ENCODE results near the gene ANXA1.

ANXA1 gene

DNA sequence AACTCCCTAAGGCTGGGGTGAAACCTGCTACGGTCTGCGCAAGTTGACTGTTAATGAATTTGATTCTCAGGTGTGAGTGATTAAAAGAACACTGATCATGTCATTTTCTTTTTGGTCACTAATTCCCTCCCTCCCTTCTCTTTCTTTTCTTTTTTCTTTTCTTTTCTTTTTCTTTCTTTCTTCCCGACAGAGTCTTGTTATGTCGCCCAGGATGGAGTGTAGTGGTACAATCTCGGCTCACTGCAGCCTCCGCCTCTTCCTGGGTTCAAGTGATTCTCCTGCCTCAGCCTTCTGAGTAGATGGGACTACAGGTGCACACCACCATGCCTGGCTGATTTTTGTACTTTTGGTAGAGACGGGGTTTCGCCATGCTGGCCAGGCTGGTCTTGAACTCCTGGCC lies 2.6 kb downstream of the ANXA1 start:
- Histone ChIP-seq H3K36me3 (no peaks in the 10 kb centered on the region), H3K9me3 (no peaks in the 10 kb centered on the region), H3K4me1 (no peaks in the 10 kb centered on the region), H3K27me3 (no peaks in the 10 kb centered on the region), H3K4me3 (ENCODE audit: low read depth, low read length) (no peak overlapping the region)
- DNase-seq: no peak
- TF ChIP-seq, protein P1, sequence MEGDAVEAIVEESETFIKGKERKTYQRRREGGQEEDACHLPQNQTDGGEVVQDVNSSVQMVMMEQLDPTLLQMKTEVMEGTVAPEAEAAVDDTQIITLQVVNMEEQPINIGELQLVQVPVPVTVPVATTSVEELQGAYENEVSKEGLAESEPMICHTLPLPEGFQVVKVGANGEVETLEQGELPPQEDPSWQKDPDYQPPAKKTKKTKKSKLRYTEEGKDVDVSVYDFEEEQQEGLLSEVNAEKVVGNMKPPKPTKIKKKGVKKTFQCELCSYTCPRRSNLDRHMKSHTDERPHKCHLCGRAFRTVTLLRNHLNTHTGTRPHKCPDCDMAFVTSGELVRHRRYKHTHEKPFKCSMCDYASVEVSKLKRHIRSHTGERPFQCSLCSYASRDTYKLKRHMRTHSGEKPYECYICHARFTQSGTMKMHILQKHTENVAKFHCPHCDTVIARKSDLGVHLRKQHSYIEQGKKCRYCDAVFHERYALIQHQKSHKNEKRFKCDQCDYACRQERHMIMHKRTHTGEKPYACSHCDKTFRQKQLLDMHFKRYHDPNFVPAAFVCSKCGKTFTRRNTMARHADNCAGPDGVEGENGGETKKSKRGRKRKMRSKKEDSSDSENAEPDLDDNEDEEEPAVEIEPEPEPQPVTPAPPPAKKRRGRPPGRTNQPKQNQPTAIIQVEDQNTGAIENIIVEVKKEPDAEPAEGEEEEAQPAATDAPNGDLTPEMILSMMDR (IDR thresholded peaks at IDR 0.05; ENCODE audit: low read depth, low read length): no peak

DNA sequence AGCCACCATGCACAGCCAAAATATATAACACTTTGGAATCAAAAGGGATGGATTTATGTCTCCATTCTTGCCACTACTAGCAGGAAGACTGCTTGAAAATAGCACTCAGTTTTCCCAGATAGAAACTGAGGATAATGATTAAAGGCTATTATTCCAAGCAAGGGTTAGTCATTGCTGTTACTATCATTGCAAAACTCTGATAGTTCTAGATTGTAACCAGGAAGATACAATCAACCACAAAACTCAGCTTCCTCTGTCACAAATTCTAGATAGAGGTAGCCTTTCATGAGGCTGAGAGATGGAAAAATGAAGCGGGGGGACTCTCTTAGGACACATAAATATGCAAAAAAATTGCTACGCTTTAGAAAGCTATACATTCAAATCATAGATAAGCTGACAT lies 3.1 kb downstream of the ANXA1 start:
- Histone ChIP-seq H3K4me3 (ENCODE audit: low read depth, low read length) (no peak overlapping the region), H3K27me3 (no peaks in the 10 kb centered on the region), H3K9me3 (no peaks in the 10 kb centered on the region), H3K36me3 (no peaks in the 10 kb centered on the region), H3K4me1 (no peaks in the 10 kb centered on the region)
- TF ChIP-seq, protein P1 (IDR thresholded peaks at IDR 0.05; ENCODE audit: low read depth, low read length): no peak
- no peak for DNase-seq

DNA sequence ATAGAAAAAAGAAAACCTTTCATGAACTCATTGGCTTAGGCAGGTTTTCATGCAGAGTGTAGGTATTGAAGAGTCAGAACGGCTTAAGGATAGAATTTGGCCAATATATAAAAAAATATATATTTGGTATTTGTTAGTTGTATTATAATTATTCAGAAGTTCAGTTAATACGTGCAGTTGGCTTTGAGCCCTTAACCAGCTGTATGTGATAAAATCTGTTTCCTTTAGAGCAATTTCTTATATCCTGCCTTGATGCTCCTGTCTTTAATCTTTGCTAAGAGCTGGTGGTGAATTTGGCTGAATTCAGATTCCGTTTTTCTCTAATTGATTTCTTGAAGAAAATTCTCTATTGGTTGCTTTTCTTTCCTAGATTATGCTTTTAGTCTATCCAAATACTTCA lies 3.7 kb downstream of the ANXA1 start:
- H3K27me3 ChIP-seq: no peaks in the 10 kb centered on the region
- no peaks in the 10 kb centered on the region for H3K9me3 ChIP-seq
- DNase-seq: no peak
- no peak overlapping the region for H3K4me3 ChIP-seq (ENCODE audit: low read depth, low read length)
- TF ChIP-seq, protein P1 (IDR thresholded peaks at IDR 0.05; ENCODE audit: low read depth, low read length): no peak
- no peaks in the 10 kb centered on the region for H3K36me3 ChIP-seq
- no peaks in the 10 kb centered on the region for H3K4me1 ChIP-seq

DNA sequence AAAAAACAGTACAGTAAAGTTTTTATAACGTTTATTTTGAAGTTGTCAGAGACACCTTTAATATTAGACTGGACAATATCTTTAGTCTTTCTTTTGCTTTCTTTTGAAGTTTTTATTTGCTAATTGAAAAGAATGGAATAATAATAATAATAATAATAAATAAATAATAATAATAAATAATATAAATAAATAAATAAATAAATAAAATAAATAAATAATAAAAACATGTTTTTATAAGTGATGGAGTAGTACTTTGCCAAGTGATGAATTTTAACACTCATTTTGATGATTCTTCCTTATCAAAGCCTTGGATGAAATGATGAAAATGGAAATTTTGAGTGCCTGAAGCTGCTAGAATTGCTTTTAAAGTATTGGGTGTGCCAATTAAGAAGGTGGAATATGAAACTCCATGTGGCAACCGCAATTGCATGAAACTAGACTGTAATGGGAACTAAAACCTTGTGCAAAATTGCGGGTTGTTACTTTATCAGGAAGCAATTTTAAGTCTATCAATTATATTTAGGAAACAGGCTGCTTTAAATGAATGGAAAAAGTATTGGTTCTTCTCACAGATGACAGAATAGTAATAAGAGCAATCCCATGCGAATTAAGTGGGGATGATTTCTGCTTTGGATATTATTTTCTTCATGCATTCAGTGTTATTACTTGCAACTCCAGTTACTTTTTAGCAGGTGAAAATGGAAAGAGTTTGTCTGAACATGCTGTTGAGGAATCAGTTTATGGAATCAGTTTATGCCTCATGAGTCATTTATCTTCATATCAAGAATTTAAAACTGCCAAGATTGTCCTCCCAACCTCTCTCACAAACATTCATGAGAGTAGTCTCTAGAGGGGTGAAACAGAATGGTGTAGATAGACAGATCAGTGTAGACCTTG lies 4.6 kb downstream of the ANXA1 start:
- Histone ChIP-seq H3K9me3 (no peaks in the 10 kb centered on the region), H3K4me3 (ENCODE audit: low read depth, low read length) (no peak overlapping the region), H3K4me1 (no peaks in the 10 kb centered on the region), H3K27me3 (no peaks in the 10 kb centered on the region), H3K36me3 (no peaks in the 10 kb centered on the region)
- no peak for DNase-seq
- TF ChIP-seq, protein P1 (IDR thresholded peaks at IDR 0.05; ENCODE audit: low read depth, low read length): no peak

DNA sequence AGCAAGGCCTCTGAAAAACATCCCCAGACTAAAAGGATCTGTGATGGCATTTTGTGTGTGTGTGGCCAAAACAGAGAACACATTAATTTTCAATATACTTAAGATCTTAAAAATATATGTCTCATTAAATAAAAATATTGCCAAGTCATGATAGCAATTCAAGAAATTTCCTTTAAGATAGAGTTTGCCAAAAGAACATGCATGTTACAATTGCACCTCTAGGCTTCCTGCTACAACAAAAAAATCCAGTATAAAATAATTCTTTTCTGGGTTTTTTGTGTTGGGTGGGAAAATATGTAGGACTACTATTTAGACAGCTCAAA lies 5.2 kb downstream of the ANXA1 start:
- TF ChIP-seq, protein P1 (IDR thresholded peaks at IDR 0.05; ENCODE audit: low read depth, low read length): no peak
- no peaks in the 10 kb centered on the region for H3K4me1 ChIP-seq
- no peak for DNase-seq
- no peaks in the 10 kb centered on the region for H3K9me3 ChIP-seq
- no peaks in the 10 kb centered on the region for H3K27me3 ChIP-seq
- no peak overlapping the region for H3K4me3 ChIP-seq (ENCODE audit: low read depth, low read length)
- no peaks in the 10 kb centered on the region for H3K36me3 ChIP-seq

DNA sequence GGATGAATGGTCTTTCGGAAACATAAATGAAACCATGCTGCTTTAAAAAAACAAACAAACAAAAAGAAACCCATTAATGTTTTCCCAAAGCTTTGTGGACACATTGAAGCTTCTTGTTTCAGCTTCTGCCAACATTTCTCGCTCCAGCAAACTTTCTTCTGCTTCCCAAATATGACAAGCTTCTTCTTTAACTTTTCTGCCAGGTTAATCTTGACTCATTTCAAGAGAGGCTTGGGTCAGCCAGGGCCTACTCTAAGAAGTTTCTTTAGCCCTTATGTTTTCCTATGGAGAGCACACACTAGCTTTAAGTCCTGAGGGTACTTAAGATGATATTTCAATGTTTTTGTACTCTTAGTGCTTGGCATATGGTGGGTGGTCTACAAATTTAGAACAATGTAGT lies 6.1 kb downstream of the ANXA1 start:
- Histone ChIP-seq H3K4me3 (ENCODE audit: low read depth, low read length) (no peak overlapping the region), H3K4me1 (no peaks in the 10 kb centered on the region), H3K27me3 (no peaks in the 10 kb centered on the region), H3K9me3 (no peaks in the 10 kb centered on the region), H3K36me3 (no peaks in the 10 kb centered on the region)
- TF ChIP-seq, protein P1 (IDR thresholded peaks at IDR 0.05; ENCODE audit: low read depth, low read length): no peak
- no peak for DNase-seq

Data from BE2C (cell line).